Fibroblast of lung (primary cell): ENCODE data around the gene JUN. TPM values are rescaled to one million over a fixed set of nuclear protein-coding genes. Genes with fewer than 3 reads are reported as not detected.

Source experiments
- DNase-seq, 2 donors: peaks; one replicate each; pipeline versions ENCODE4 v3.0.0 to v3.0.0-alpha.2; 2010; ENCODE audit warnings: low read depth in 2 of 2
- H2AFZ ChIP-seq: 2 replicates; pipeline ENCODE4 v1.5.1; 2012; ENCODE audit warnings: low read length, control low read depth, inconsistent platforms
- H3K27ac ChIP-seq: 2 replicates; pipeline ENCODE4 v1.5.1; 2011; ENCODE audit warnings: low read length, control low read depth; ENCODE audit not compliant: insufficient read depth
- H3K27me3 ChIP-seq: 2 replicates; pipeline ENCODE4 v1.5.1; 2011; ENCODE audit warnings: mild to moderate bottlenecking, low read length; ENCODE audit not compliant: control insufficient read depth, insufficient read depth
- H3K36me3 ChIP-seq: 2 replicates; pipeline ENCODE4 v1.5.1; 2011; ENCODE audit warnings: low read length; ENCODE audit not compliant: control insufficient read depth, insufficient read depth
- H3K4me1 ChIP-seq: 2 replicates; pipeline ENCODE4 v1.5.1; 2011; ENCODE audit warnings: low read length; ENCODE audit not compliant: control insufficient read depth, insufficient read depth; ENCODE audit errors: extremely low read depth
- H3K4me2 ChIP-seq: 2 replicates; pipeline ENCODE4 v1.5.1; 2011; ENCODE audit warnings: low read length, control low read depth; ENCODE audit not compliant: insufficient read depth; ENCODE audit errors: extremely low read depth
- H3K4me3 ChIP-seq, 4 experiments: fragments of 200-600 bp in 1 of 4; sonication (generic) in 1 of 4; replicated peaks in 1 of 4; 2 replicates each; pipeline ENCODE4 v1.5.1; 2011 to 2016; ENCODE audit warnings: low read length in 4 of 4, low read depth in 3 of 4, mild to moderate bottlenecking in 3 of 4, control low read depth in 2 of 4, inconsistent platforms in 1 of 4, mixed read lengths in 1 of 4; ENCODE audit not compliant: insufficient read depth in 1 of 4; ENCODE audit errors: control extremely low read depth in 1 of 4
- H3K79me2 ChIP-seq: 2 replicates; pipeline ENCODE4 v1.5.1; 2012; ENCODE audit warnings: mild to moderate bottlenecking, low read length, inconsistent platforms; ENCODE audit not compliant: control insufficient read depth, insufficient read depth
- H3K9ac ChIP-seq: 2 replicates; pipeline ENCODE4 v1.5.1; 2011; ENCODE audit warnings: mild to moderate bottlenecking, low read length, control low read depth; ENCODE audit not compliant: insufficient read depth
- H3K9me3 ChIP-seq: 2 replicates; pipeline ENCODE4 v1.5.1; 2012; ENCODE audit warnings: low read depth, low read length; ENCODE audit not compliant: control insufficient read depth, insufficient read depth
- H4K20me1 ChIP-seq: 2 replicates; pipeline ENCODE4 v1.5.1; 2011; ENCODE audit warnings: low read length; ENCODE audit not compliant: control insufficient read depth, insufficient read depth; ENCODE audit errors: extremely low read depth
- EZH2 ChIP-seq: IDR thresholded peaks from 2 replicates; pipeline ENCODE4 v1.5.1; 2012; ENCODE audit warnings: low read length, control low read depth, mild to moderate bottlenecking; ENCODE audit errors: missing control alignments
- polyA plus RNA-seq, 2 donors: library from polyadenylated mRNA; depleted of rRNA in 1 of 2; stranded (reverse) in 1 of 2; unstranded in 1 of 2; fragments of >200 nt; gene quantifications; 2 replicates each; pipeline ENCODE4 v1.2.1, GENCODE V29; 2011 to 2012; ENCODE audit warnings: missing spikeins in 1 of 2
- total RNA-seq: library from RNA; depleted of rRNA; stranded (reverse); fragments of >200 nt; gene quantifications from 2 replicates; pipeline ENCODE4 v1.2.1, GENCODE V29; 2014
- TF ChIP-seq, protein P1 (sequence below), 2 donors: IDR thresholded peaks in 1 of 2; conservative IDR thresholded peaks in 1 of 2; 1 replicate in 1 of 2; 2 replicates in 1 of 2; pipeline ENCODE4 v1.5.1; 2011 to 2012; ENCODE audit warnings: low read length in 2 of 2, control low read depth in 1 of 2, inconsistent platforms in 1 of 2, low read depth in 1 of 2, mild to moderate bottlenecking in 1 of 2

The JUN gene
- total and polyA plus RNA-seq, 2 donors (not counting 1 experiment from before 2014, with no cell fraction given), result 22.6 to 145 TPM

DNA sequence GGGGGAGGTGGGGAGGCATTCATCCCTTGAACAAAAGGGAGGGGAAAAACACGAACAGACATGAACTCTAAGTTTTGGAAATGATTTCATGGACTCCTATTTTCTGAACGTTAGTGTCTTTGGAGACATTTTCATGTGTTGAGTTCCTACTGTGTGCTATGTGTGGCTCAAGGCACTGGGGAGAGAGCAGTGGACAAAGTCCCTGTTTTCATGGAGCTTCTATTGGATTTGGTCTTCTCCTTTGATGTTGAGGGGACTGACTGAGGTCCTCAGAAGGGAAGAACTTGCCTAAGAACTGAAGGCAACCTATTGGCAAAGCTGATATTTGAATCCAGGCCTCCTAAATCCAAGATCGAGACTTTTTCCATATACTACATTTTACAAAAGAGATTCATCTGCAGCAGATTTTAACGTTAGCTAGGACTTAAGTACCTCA is 30.4 kb downstream of the JUN start:
- no peaks in the 10 kb centered on the region for H3K79me2 ChIP-seq
- H3K9ac ChIP-seq, result no peak overlapping the region
- no peak overlapping the region for H3K4me2 ChIP-seq
- no peak overlapping the region for H2AFZ ChIP-seq
- H4K20me1 ChIP-seq, result no peaks in the 10 kb centered on the region
- TF ChIP-seq EZH2, result no peak
- TF ChIP-seq, protein P1, sequence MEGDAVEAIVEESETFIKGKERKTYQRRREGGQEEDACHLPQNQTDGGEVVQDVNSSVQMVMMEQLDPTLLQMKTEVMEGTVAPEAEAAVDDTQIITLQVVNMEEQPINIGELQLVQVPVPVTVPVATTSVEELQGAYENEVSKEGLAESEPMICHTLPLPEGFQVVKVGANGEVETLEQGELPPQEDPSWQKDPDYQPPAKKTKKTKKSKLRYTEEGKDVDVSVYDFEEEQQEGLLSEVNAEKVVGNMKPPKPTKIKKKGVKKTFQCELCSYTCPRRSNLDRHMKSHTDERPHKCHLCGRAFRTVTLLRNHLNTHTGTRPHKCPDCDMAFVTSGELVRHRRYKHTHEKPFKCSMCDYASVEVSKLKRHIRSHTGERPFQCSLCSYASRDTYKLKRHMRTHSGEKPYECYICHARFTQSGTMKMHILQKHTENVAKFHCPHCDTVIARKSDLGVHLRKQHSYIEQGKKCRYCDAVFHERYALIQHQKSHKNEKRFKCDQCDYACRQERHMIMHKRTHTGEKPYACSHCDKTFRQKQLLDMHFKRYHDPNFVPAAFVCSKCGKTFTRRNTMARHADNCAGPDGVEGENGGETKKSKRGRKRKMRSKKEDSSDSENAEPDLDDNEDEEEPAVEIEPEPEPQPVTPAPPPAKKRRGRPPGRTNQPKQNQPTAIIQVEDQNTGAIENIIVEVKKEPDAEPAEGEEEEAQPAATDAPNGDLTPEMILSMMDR (conservative IDR thresholded peaks at IDR 0.05 in 1 of 2, IDR thresholded peaks at IDR 0.05 in 1 of 2; ENCODE audit: low read depth in 1 of 2, low read length in 2 of 2), result no peak
- no peak for DNase-seq
- no peaks in the 10 kb centered on the region for H3K9me3 ChIP-seq
- peak overlapping the region; percentile 1 for H3K27ac ChIP-seq
- no peaks in the 10 kb centered on the region for H3K36me3 ChIP-seq
- H3K27me3 ChIP-seq, result no peaks in the 10 kb centered on the region
- peaks cover 25% of the 10 kb centered on the region for H3K4me1 ChIP-seq
- H3K4me3 ChIP-seq, result no peak overlapping the region

GRCh38 chr1:58749646-58750045 is 34.2 kb downstream of the JUN start:
- TF ChIP-seq EZH2, result no peak
- TF ChIP-seq, protein P1 (conservative IDR thresholded peaks at IDR 0.05 in 1 of 2, IDR thresholded peaks at IDR 0.05 in 1 of 2; ENCODE audit: low read depth in 1 of 2, low read length in 2 of 2), result no peak
- Histone ChIP-seq H3K79me2 (no peaks in the 10 kb centered on the region), H4K20me1 (no peaks in the 10 kb centered on the region), H3K27ac (no peak overlapping the region), H3K9me3 (no peaks in the 10 kb centered on the region), H3K36me3 (no peaks in the 10 kb centered on the region), H3K4me3 (no peak overlapping the region), H3K27me3 (no peaks in the 10 kb centered on the region), H3K9ac (no peak overlapping the region), H2AFZ (no peak overlapping the region), H3K4me2 (no peak overlapping the region), H3K4me1 (peaks cover 11% of the 10 kb centered on the region)
- DNase-seq, result no peak

- Histone ChIP-seq H3K27ac (no peak overlapping the region), H4K20me1 (no peaks in the 10 kb centered on the region), H2AFZ (no peak overlapping the region), H3K79me2 (no peaks in the 10 kb centered on the region), H3K4me3 (no peak overlapping the region), H3K36me3 (no peaks in the 10 kb centered on the region), H3K27me3 (no peaks in the 10 kb centered on the region), H3K4me2 (no peak overlapping the region), H3K4me1 (peaks cover 5% of the 10 kb centered on the region), H3K9ac (no peak overlapping the region), H3K9me3 (no peaks in the 10 kb centered on the region)
- DNase-seq, result no peak
- no peak for TF ChIP-seq EZH2
- TF ChIP-seq, protein P1 (conservative IDR thresholded peaks at IDR 0.05 in 1 of 2, IDR thresholded peaks at IDR 0.05 in 1 of 2; ENCODE audit: low read depth in 1 of 2, low read length in 2 of 2), result no peak
Measured at GRCh38 chr1:58748666-58749065, 35.2 kb downstream of the JUN start.
